Adrenal gland (tissue), 12 donors: ENCODE data around the gene DAAM2. TPM values are rescaled to one million over a fixed set of nuclear protein-coding genes. Genes with fewer than 3 reads are reported as not detected.

Source experiments
- DNase-seq, 7 donors: peaks; one replicate each; pipeline ENCODE4 v3.0.0-alpha.2; 2019 to 2020
- H3K27ac ChIP-seq, 5 donors: fragments of 200-600 bp; sonication (generic) in 4 of 5; 1 replicate in 3 of 5; 2 replicates in 2 of 5; pipeline versions ENCODE4 v1.5.1 to v1.8.0; 2016 to 2020; ENCODE audit warnings: mild to moderate bottlenecking in 1 of 5
- H3K27me3 ChIP-seq: fragments of 200-600 bp; 2 replicates; pipeline ENCODE4 v1.8.0; 2021
- H3K36me3 ChIP-seq, 2 donors: fragments of 200-600 bp; replicated peaks in 1 of 2; 1 replicate in 1 of 2; 2 replicates in 1 of 2; pipeline versions ENCODE4 v1.5.1 to v1.8.0; 2018 to 2022
- H3K4me1 ChIP-seq, 2 donors: fragments of 200-600 bp; replicated peaks in 1 of 2; 1 replicate in 1 of 2; 2 replicates in 1 of 2; pipeline versions ENCODE4 v1.5.1 to v1.8.0; 2018 to 2021
- H3K4me3 ChIP-seq, 4 donors: fragments of 200-600 bp; sonication (generic) in 3 of 4; one replicate each; pipeline ENCODE4 v1.5.1; 2016 to 2018
- H3K9me3 ChIP-seq, 3 donors: fragments of 200-600 bp; sonication (generic) in 1 of 3; replicated peaks in 1 of 3; 1 replicate in 2 of 3; 2 replicates in 1 of 3; pipeline versions ENCODE4 v1.5.1 to v1.8.0; 2016 to 2021
- CTCF ChIP-seq, 6 experiments: fragments of 450-650 bp in 4 of 6; fragments of 200-600 bp in 2 of 6; sonication (generic) in 1 of 6; IDR thresholded peaks; 1 replicate in 5 of 6; 2 replicates in 1 of 6; pipeline versions ENCODE4 v1.5.1 to v1.8.0; 2016 to 2021; ENCODE audit warnings: antibody characterized with exemption in 6 of 6, mild to moderate bottlenecking in 2 of 6, moderate library complexity in 1 of 6
- POLR2A ChIP-seq, 2 donors: fragments of 450-650 bp; IDR thresholded peaks; one replicate each; pipeline ENCODE4 v1.6.1; 2017; ENCODE audit warnings: antibody characterized with exemption in 2 of 2, mild to moderate bottlenecking in 2 of 2, moderate library complexity in 1 of 2
- WGBS, 4 donors: extraction: QIAGEN DNeasy Blood & Tissue Kit in 2 of 4; methylation state at CpG; one replicate each; pipeline versions ENCODE4 v1.1.5 to v1.1.7; 2013 to 2017; 5-methylcytosine and 5-hydroxymethylcytosine counted together
- intact Hi-C, 2 donors: fragments of 100-400 bp; cut with DNase I; formaldehyde crosslinking; loops; one replicate each; pipeline versions ENCODE4 v1.14.1 to v1.15.0; 2022 to 2023
- polyA plus RNA-seq, 3 donors: library from polyadenylated mRNA; stranded (reverse); fragments of 200-250 nt in 2 of 3; fragments of 350-450 nt in 1 of 3; fragmentation: Illumina TruSeq in 1 of 3; extraction: RNeasy Lipid Tissue Mini Kit (QIAGEN cat#74804) in 1 of 3; gene quantifications; one replicate each; pipeline ENCODE4 v1.2.3, GENCODE V29; 2013 to 2014
- total RNA-seq, 9 donors: library from RNA; depleted of rRNA in 4 of 9; stranded (reverse); fragments of >200 nt in 4 of 9; fragments of 120-200 nt in 1 of 9; fragmentation: NEBNext Ultra II Directional in 1 of 9; extraction: Animal tissue kit (Norgen Biotek cat#: 25700) in 1 of 9; gene quantifications; one replicate each; pipeline versions ENCODE4 v1.1.0 to v1.2.4, GENCODE V29; 2013 to 2023
- donor health status: healthy with polysubstance abuse.
- donor health status: Bipolar disorder and iron deficiency.
- donor health status: DM: yes; HTN: yes; CAD: no.
- donor health status: DM: no; HTN: no; CAD: no.
- donor health status: DM: no; HTN: no; CAD: no.
- donor health status: DM: yes; HTN: yes; CAD: no.

The DAAM2 gene
- total and polyA plus RNA-seq, 12 donors: 28.1 to 72.1 (median 53.2) TPM

- no peak for DNase-seq
- TF ChIP-seq CTCF (IDR thresholded peaks at IDR 0.05): no peak
- TF ChIP-seq POLR2A (IDR thresholded peaks at IDR 0.05): no peak
- 95 to 98% (median 97%) methylated on average over 4 of the region's 4 CpGs for WGBS, 4 donors
- H3K27me3 ChIP-seq: no peaks in the 10 kb centered on the region
- intact Hi-C loops: no loop called here
- H3K9me3 ChIP-seq: no peaks in the 10 kb centered on the region
- H3K27ac ChIP-seq: no peak overlapping the region
- no peaks in the 10 kb centered on the region for H3K36me3 ChIP-seq
- H3K4me3 ChIP-seq: no peak overlapping the region
- H3K4me1 ChIP-seq: peaks cover 0 to 21% of the 10 kb centered on the region in 2 donors
Observed at GRCh38 chr6:39841923-39842322, 49.7 kb downstream of the DAAM2 start.

- Histone ChIP-seq H3K4me3 (no peak overlapping the region), H3K4me1 (peaks cover under 1 to 36% of the 10 kb centered on the region in 2 donors), H3K9me3 (no peaks in the 10 kb centered on the region), H3K36me3 (no peaks in the 10 kb centered on the region), H3K27ac (peak overlapping the region in 1 of 5 donors; percentile 20), H3K27me3 (no peaks in the 10 kb centered on the region)
- intact Hi-C loops: no loop called here
- 82 to 88% (median 86%) methylated on average over 12 of the region's 12 CpGs for WGBS, 4 donors
- DNase-seq: no peak
- TF ChIP-seq CTCF (IDR thresholded peaks at IDR 0.05) (no peak), POLR2A (IDR thresholded peaks at IDR 0.05) (no peak)
Observed at GRCh38 chr6:39843305-39844020, 51.3 kb downstream of the DAAM2 start.

- Histone ChIP-seq H3K27ac (peak overlapping the region in 1 of 5 donors; percentile 10), H3K4me3 (no peak overlapping the region), H3K9me3 (no peaks in the 10 kb centered on the region), H3K36me3 (no peaks in the 10 kb centered on the region), H3K27me3 (no peaks in the 10 kb centered on the region), H3K4me1 (peaks cover 4 to 43% of the 10 kb centered on the region in 2 donors)
- intact Hi-C loops: no loop called here
- no peak for DNase-seq
- TF ChIP-seq POLR2A (IDR thresholded peaks at IDR 0.05): no peak
- TF ChIP-seq CTCF (IDR thresholded peaks at IDR 0.05): no peak
- WGBS, 4 donors: 94 to 100% (median 97%) methylated on average over 1 of the region's 1 CpG
Observed at GRCh38 chr6:39844866-39845265, 52.7 kb downstream of the DAAM2 start.

- H3K36me3 ChIP-seq: no peaks in the 10 kb centered on the region
- H3K4me1 ChIP-seq: peaks cover 9 to 58% of the 10 kb centered on the region in 2 donors
- H3K27me3 ChIP-seq: no peaks in the 10 kb centered on the region
- TF ChIP-seq POLR2A (IDR thresholded peaks at IDR 0.05): no peak
- no peak for TF ChIP-seq CTCF (IDR thresholded peaks at IDR 0.05)
- no peaks in the 10 kb centered on the region for H3K9me3 ChIP-seq
- peak in 2 of 7 donors; percentile 24 to 30 for DNase-seq
- WGBS, 4 donors: 62 to 89% (median 72%) methylated on average over 10 of the region's 10 CpGs
- intact Hi-C loops: no loop called here
- H3K4me3 ChIP-seq: no peak overlapping the region
- peak overlapping the region in 1 of 5 donors; percentile 44 for H3K27ac ChIP-seq
Observed at GRCh38 chr6:39847221-39847620, 55.0 kb downstream of the DAAM2 start.
